Smooth muscle cell (in vitro differentiated cells): ENCODE data around the gene DLG2. TPM values are rescaled to one million over a fixed set of nuclear protein-coding genes. Genes with fewer than 3 reads are reported as not detected.

ENCODE experiments used
- DNase-seq: peaks from one replicate; lab custom pipeline; 2025; ENCODE audit not compliant: unreplicated experiment; lab: John Stamatoyannopoulos, UW
- H2AFZ ChIP-seq: fragments of 200-600 bp; sonication (generic); 2 replicates; pipeline ENCODE4 v1.6.0; 2016; ENCODE audit warnings: antibody characterized with exemption, low read depth, mild to moderate bottlenecking
- H3F3A ChIP-seq: fragments of 200-600 bp; sonication (generic); 2 replicates; pipeline ENCODE4 v1.6.0; 2017; ENCODE audit warnings: antibody characterized with exemption, low read depth
- H3K27ac ChIP-seq: fragments of 200-600 bp; sonication (generic); 2 replicates; pipeline ENCODE4 v1.5.1; 2016; ENCODE audit warnings: low read depth, mild to moderate bottlenecking
- H3K27me3 ChIP-seq: fragments of 200-600 bp; sonication (generic); 2 replicates; pipeline ENCODE4 v1.6.1; 2016; ENCODE audit warnings: low read depth, mild to moderate bottlenecking
- H3K36me3 ChIP-seq: fragments of 200-600 bp; sonication (generic); 2 replicates; pipeline ENCODE4 v1.5.1; 2016; ENCODE audit warnings: low read depth
- H3K4me1 ChIP-seq: fragments of 200-600 bp; sonication (generic); 2 replicates; pipeline ENCODE4 v1.5.1; 2016; ENCODE audit warnings: low read depth
- H3K4me2 ChIP-seq: fragments of 200-600 bp; sonication (generic); 2 replicates; pipeline ENCODE4 v1.6.0; 2016; ENCODE audit warnings: mild to moderate bottlenecking
- H3K4me3 ChIP-seq: fragments of 200-600 bp; sonication (generic); 2 replicates; pipeline ENCODE4 v1.5.1; 2016; ENCODE audit warnings: mild to moderate bottlenecking
- H3K79me2 ChIP-seq: fragments of 200-600 bp; sonication (generic); 2 replicates; pipeline ENCODE4 v1.6.0; 2016; ENCODE audit warnings: low read depth, mild to moderate bottlenecking
- H3K9ac ChIP-seq: fragments of 200-600 bp; sonication (generic); 2 replicates; pipeline ENCODE4 v1.6.0; 2016; ENCODE audit warnings: low read depth
- H3K9me3 ChIP-seq: fragments of 200-600 bp; sonication (generic); replicated peaks from 2 replicates; pipeline ENCODE4 v1.5.1; 2016; ENCODE audit warnings: low read depth
- H4K20me1 ChIP-seq: fragments of 200-600 bp; sonication (generic); 2 replicates; pipeline ENCODE4 v1.6.0; 2016; ENCODE audit warnings: low read depth
- WGBS: methylation state at CpG from one replicate; pipeline ENCODE4 v1.1.7; 2016; ENCODE audit warnings: low lambda C conversion rate; 5-methylcytosine and 5-hydroxymethylcytosine counted together
- polyA plus RNA-seq: library from polyadenylated mRNA; unstranded; fragments of >200 nt; fragmentation: Nextera tagmentation; extraction: Ambion mirVana; gene quantifications from 2 replicates; pipeline ENCODE4 v1.2.1, GENCODE V29; 2016
- total RNA-seq: library from RNA; depleted of rRNA; stranded (reverse); fragments of >200 nt; gene quantifications from 2 replicates; pipeline ENCODE4 v1.2.3, GENCODE V29; 2014
- TF ChIP-seq, protein P1 (sequence below): fragments of 200-600 bp; sonication (generic); IDR thresholded peaks from 2 replicates; pipeline ENCODE4 v1.5.1; 2017; ENCODE audit warnings: borderline replicate concordance, mild to moderate bottlenecking, antibody characterized with exemption; ENCODE audit not compliant: insufficient read depth, poor library complexity, severe bottlenecking

DLG2 gene
- total and polyA plus RNA-seq, 2 experiments from 2014 or later: 0.74 to 1.1 TPM

DNA sequence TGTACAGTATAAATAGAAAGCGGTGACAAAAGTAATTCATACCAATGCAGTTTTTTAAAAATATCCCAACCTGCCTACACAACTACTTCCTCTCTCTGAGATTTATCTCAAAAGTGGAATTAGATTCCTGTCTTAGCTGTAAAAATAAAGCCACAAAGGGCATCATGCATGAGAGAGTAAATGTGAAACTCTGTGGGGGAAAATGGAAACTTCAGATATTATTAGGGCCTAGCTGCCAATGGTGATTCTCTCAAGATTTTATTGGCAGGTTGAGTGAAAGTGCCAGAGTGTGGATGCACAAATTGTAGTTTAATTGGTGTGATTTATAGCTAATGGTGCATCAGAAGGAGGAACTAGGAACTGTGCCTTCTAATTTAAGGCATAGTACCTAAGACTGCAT lies 1984.0 kb downstream of the DLG2 start:
- no peak overlapping the region for H3K9ac ChIP-seq
- H3K9me3 ChIP-seq: no peaks in the 10 kb centered on the region
- H4K20me1 ChIP-seq: no peaks in the 10 kb centered on the region
- H3K27ac ChIP-seq: no peak overlapping the region
- TF ChIP-seq, protein P1, sequence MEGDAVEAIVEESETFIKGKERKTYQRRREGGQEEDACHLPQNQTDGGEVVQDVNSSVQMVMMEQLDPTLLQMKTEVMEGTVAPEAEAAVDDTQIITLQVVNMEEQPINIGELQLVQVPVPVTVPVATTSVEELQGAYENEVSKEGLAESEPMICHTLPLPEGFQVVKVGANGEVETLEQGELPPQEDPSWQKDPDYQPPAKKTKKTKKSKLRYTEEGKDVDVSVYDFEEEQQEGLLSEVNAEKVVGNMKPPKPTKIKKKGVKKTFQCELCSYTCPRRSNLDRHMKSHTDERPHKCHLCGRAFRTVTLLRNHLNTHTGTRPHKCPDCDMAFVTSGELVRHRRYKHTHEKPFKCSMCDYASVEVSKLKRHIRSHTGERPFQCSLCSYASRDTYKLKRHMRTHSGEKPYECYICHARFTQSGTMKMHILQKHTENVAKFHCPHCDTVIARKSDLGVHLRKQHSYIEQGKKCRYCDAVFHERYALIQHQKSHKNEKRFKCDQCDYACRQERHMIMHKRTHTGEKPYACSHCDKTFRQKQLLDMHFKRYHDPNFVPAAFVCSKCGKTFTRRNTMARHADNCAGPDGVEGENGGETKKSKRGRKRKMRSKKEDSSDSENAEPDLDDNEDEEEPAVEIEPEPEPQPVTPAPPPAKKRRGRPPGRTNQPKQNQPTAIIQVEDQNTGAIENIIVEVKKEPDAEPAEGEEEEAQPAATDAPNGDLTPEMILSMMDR: no peak
- H3F3A ChIP-seq: no peaks in the 10 kb centered on the region
- H3K4me1 ChIP-seq: no peaks in the 10 kb centered on the region
- H3K27me3 ChIP-seq: no peaks in the 10 kb centered on the region
- no peak overlapping the region for H3K4me3 ChIP-seq
- H3K4me2 ChIP-seq: no peak overlapping the region
- 89% methylated on average over 1 of the region's 1 CpG for WGBS
- DNase-seq: no peak
- no peaks in the 10 kb centered on the region for H3K36me3 ChIP-seq
- H3K79me2 ChIP-seq: no peaks in the 10 kb centered on the region
- H2AFZ ChIP-seq: no peak overlapping the region

DNA sequence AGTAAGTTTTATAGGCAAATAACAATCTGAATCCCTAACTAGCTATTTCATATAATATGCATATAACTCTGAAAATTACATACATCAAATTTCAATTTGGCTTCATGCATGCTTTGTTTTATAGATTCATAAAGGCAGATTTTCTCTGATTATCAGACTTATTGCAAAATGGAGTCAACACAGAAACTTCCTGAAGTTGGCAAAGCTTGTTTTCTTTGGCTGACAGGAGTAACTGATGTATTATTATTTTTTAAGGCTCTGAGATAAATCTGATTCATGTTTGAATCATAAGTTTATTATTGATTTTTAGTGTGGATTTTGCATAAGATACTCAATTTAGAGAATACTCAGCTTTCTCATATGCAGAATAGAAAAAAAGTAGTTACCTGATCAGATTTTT lies 1984.6 kb downstream of the DLG2 start:
- no peaks in the 10 kb centered on the region for H3K9me3 ChIP-seq
- H3K79me2 ChIP-seq: no peaks in the 10 kb centered on the region
- no peak for DNase-seq
- H3K4me2 ChIP-seq: no peak overlapping the region
- no peaks in the 10 kb centered on the region for H4K20me1 ChIP-seq
- no peak overlapping the region for H3K4me3 ChIP-seq
- TF ChIP-seq, protein P1: no peak
- no peaks in the 10 kb centered on the region for H3K27me3 ChIP-seq
- no peak overlapping the region for H3K27ac ChIP-seq
- no peaks in the 10 kb centered on the region for H3K36me3 ChIP-seq
- no peaks in the 10 kb centered on the region for H3K4me1 ChIP-seq
- H2AFZ ChIP-seq: no peak overlapping the region
- no peaks in the 10 kb centered on the region for H3F3A ChIP-seq
- H3K9ac ChIP-seq: no peak overlapping the region

DNA sequence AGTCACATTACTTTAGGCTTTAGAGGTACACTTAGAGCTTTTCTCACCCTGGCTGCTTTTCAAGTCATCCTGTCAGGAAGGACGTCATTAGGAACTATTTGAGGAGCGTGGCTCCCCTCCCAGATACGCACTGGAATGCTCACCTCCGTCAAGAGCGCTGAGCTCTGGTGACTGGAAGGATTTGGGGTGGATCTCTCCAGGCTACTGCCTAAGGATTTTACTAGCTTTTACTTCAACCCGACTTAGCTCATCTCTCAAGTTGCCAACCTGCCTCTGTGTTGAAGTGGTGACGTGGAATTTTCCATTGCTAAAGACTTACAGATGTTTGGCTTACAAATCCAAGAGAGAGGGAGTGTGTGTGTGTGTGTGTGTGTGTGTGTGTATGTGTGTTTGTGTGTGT lies 1985.6 kb downstream of the DLG2 start:
- Histone ChIP-seq H3F3A (no peaks in the 10 kb centered on the region), H3K27me3 (no peaks in the 10 kb centered on the region), H4K20me1 (no peaks in the 10 kb centered on the region), H3K36me3 (no peaks in the 10 kb centered on the region), H3K4me3 (no peak overlapping the region), H3K27ac (no peak overlapping the region), H3K9me3 (no peaks in the 10 kb centered on the region), H3K79me2 (no peaks in the 10 kb centered on the region), H3K4me1 (no peaks in the 10 kb centered on the region), H2AFZ (peak overlapping the region; percentile 60), H3K9ac (no peak overlapping the region), H3K4me2 (peak overlapping the region; percentile 53)
- 17% methylated on average over 7 of the region's 7 CpGs for WGBS
- TF ChIP-seq, protein P1: no peak
- DNase-seq: no peak

DNA sequence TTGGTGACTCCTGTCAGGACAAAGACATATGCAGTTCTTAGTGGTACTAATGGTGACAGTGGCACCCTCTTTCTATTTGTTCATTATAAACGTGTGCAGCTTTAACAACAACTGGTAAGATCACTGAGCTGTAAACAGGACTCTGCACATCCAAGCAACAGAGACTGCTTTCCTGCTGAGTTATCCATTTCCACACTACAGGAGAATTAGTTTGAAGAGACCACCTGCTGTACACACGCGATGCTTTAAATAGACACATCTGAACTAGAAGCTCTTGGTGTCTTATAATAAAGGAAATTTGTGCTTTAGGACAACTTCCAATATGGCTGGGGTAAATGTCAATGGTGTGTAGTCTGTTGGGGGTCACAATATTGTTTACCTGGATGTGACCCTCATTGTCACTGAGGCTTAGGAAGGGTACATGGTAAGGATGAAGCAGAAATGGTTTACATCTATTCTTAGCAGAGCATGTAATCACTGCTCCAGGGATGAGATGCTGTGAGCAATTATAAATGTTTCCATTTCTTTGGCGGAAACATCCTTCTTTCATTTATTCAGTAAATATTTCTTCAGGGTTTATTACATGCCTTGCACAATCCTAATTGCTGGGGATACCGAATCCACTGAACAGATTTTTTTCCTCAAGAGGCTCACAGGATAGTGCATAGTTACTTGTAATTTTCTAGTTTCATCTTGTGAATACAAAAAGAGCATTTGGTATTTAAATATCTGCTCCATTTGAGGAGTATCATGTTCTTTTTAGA lies 1987.0 kb downstream of the DLG2 start:
- Histone ChIP-seq H3K9me3 (no peaks in the 10 kb centered on the region), H3F3A (no peaks in the 10 kb centered on the region), H3K4me2 (no peak overlapping the region), H2AFZ (peak overlapping the region; percentile 35), H3K27ac (no peak overlapping the region), H4K20me1 (no peaks in the 10 kb centered on the region), H3K4me3 (no peak overlapping the region), H3K36me3 (no peaks in the 10 kb centered on the region), H3K9ac (no peak overlapping the region), H3K4me1 (no peaks in the 10 kb centered on the region), H3K27me3 (no peaks in the 10 kb centered on the region), H3K79me2 (no peaks in the 10 kb centered on the region)
- WGBS: 90% methylated on average over 5 of the region's 5 CpGs
- DNase-seq: no peak
- TF ChIP-seq, protein P1: no peak
